Measurements from ENCODE around the gene ZBTB7C. TPM values are rescaled to one million over a fixed set of nuclear protein-coding genes. Genes with fewer than 3 reads are reported as not detected.
A peak's percentile ranks its signal among the peaks of the same experiment; 100 is the strongest.

ZBTB7C gene
- total RNA-seq, 2 experiments from 2014 or later: not detected

DNA sequence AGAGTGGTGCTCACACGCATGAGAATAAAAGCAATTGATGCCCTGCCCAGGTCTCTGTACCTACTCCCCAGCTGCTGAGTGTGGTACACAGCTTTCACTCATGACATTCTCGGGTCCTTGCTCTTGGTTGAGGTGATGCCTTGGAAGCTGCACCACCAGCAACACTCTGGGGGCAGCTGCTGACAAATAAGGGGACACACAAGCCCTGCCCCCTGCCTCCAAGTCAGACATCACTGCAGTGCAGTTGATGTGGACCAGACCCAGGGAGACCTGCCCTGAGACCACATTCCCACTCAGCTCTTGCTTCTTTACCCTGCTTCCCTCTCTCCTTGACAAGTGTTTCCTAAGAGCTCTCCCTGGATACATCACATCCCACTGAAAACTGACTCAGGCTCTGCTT lies 225.6 kb downstream of the ZBTB7C start:
- Mint-ChIP-seq H3K36me3 (ENCODE audit: low read depth) (no peaks in the 10 kb centered on the region), H3K4me3 (no peak overlapping the region), H3K27ac (no peak overlapping the region), H3K27me3 (peaks cover 10% of the 10 kb centered on the region), H3K9me3 (ENCODE audit: low read depth) (no peaks in the 10 kb centered on the region), H3K4me1 (no peaks in the 10 kb centered on the region)
- DNase-seq (no peak), ATAC-seq (no peak)
- POLR2A ChIA-PET: no interaction called here
- intact Hi-C loops (cut with DNase I, micrococcal nuclease): no loop called here
- CTCF ChIA-PET: no interaction called here

DNA sequence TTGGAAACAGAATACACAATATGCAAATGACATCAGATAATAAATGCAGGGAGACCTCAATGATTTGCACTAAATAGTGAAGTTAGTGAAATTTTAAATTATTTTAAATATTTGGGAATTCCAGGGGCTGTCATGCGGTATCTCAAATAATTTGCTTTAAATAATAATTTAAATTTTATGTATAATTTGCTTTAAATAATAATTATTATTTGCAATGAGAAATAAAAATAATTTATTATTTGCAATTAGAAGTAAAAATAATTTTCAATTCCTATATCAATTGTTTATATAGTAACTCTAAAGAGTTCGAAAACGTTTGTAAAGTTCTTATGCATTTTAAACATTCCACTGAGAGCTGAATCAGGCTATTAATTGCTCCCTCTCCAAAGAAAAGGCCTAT lies 226.4 kb downstream of the ZBTB7C start:
- H3K4me3 Mint-ChIP-seq: no peak overlapping the region
- POLR2A ChIA-PET: no interaction called here
- no peak overlapping the region for H3K27ac Mint-ChIP-seq
- H3K9me3 Mint-ChIP-seq (ENCODE audit: low read depth): no peaks in the 10 kb centered on the region
- no peak for ATAC-seq
- no peaks in the 10 kb centered on the region for H3K36me3 Mint-ChIP-seq (ENCODE audit: low read depth)
- peaks cover 8% of the 10 kb centered on the region for H3K27me3 Mint-ChIP-seq
- CTCF ChIA-PET: no interaction called here
- DNase-seq: no peak
- intact Hi-C loops (cut with DNase I, micrococcal nuclease): no loop called here
- H3K4me1 Mint-ChIP-seq: no peaks in the 10 kb centered on the region

DNA sequence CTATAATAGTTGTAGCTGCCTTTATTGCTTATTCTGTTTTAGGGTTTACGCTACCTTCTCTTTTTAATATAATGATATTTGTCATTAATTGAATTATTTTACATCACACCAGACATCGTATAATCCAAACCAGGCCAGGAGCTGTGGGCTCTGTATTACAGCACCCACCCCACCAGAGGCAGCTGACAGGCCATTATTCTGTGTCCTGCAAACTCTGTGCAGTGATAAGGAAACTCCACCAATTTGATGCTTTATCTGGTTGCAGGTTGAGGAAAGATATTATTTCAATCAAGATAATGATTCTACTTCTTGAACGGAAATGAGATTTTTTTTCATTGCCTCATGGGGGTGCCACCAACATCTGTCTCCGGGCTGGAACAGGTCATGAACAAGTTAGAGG lies 227.3 kb downstream of the ZBTB7C start:
- H3K36me3 Mint-ChIP-seq (ENCODE audit: low read depth): no peaks in the 10 kb centered on the region

DNA sequence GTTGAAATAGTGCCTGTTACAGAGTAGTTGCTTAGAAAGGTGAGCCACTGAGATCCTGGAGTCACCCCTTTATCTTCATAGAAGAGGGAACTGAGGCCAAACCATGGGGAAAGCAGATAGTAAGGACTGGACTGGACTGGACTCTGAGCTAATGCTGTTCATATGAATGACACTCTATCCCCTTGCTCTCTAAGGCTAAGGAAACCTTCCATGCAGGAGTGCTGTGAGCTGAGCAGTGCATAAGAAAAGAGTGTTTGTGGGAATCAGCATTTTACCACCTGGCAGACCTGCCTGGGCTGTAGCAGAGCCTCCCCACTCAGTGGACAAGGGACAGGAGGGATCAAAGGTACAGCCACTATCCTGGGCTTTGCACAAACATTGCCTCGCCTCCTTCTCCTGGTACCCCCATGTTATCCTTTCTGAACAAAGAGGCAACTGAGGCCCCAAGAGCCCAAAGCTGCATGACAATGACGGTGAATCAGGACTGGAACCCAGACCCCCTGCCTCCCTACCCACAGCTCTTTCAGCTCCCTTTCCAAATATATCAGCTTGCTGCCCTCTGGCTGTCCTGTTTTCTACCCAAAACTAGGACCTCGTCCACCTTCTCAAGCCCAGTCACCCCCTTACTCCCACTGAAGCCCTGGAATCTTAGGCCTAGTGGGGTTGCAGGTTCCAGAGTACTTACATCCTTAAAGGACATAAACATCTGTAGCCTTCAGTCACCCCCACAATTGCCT lies 227.9 kb downstream of the ZBTB7C start:
- POLR2A ChIA-PET: no interaction called here
- no peak for ATAC-seq
- CTCF ChIA-PET: interaction anchor here (1.2 kb wide), 1 partner anchor 184 kb away, joined by 4 read pairs; no protein-coding TSS in a partner anchor

More for the DNA sequence above, 227.3 kb downstream of the ZBTB7C start:
- H3K4me1 Mint-ChIP-seq: no peaks in the 10 kb centered on the region
- peaks cover 6% of the 10 kb centered on the region for H3K27me3 Mint-ChIP-seq
- H3K9me3 Mint-ChIP-seq (ENCODE audit: low read depth): no peaks in the 10 kb centered on the region
- ATAC-seq (no peak), DNase-seq (no peak)
- intact Hi-C loops (cut with DNase I, micrococcal nuclease): no loop called here
- ChIA-PET POLR2A (no interaction called here), CTCF (interaction anchor here (0.6 to 1.2 kb wide), 2 partner anchors 11 to 184 kb away, joined by 3 to 4 read pairs; no protein-coding TSS in a partner anchor)
- H3K27ac Mint-ChIP-seq: no peak overlapping the region
- H3K4me3 Mint-ChIP-seq: no peak overlapping the region

DNA sequence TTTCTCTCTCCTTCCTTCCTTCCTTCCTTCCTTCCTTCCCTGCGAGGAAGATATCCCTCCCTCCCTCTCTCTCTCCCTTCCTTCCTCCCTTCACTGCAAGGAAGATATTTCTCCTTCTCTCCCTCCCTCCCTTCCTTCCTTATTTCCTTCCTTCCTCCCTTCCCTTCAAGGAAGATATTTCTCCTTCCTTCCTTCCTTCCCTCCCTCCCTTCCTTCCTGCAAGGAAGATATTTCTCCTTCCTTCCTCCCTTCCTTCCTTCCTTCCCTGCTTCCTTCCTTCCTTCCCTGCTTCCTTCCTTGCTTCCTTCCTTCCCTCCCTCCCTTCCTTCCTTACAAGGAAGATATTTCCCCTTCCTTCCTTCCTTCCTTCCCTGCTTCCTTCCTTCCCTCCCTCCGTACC lies 229.5 kb downstream of the ZBTB7C start:
- H3K36me3 Mint-ChIP-seq (ENCODE audit: low read depth): no peaks in the 10 kb centered on the region
- ChIA-PET POLR2A (no interaction called here), CTCF (no interaction called here)
- intact Hi-C loops (cut with DNase I, micrococcal nuclease): no loop called here
- no peak for DNase-seq
- peaks cover 6% of the 10 kb centered on the region for H3K27me3 Mint-ChIP-seq
- ATAC-seq: no peak
- no peak overlapping the region for H3K4me3 Mint-ChIP-seq
- H3K27ac Mint-ChIP-seq: no peak overlapping the region
- no peaks in the 10 kb centered on the region for H3K9me3 Mint-ChIP-seq (ENCODE audit: low read depth)
- H3K4me1 Mint-ChIP-seq: no peaks in the 10 kb centered on the region

More for the DNA sequence above, 227.9 kb downstream of the ZBTB7C start:
- intact Hi-C loops (cut with DNase I, micrococcal nuclease): no loop called here
- Mint-ChIP-seq H3K36me3 (ENCODE audit: low read depth) (no peaks in the 10 kb centered on the region), H3K9me3 (ENCODE audit: low read depth) (no peaks in the 10 kb centered on the region), H3K27me3 (peaks cover 6% of the 10 kb centered on the region), H3K4me1 (no peaks in the 10 kb centered on the region), H3K4me3 (no peak overlapping the region), H3K27ac (no peak overlapping the region)
- DNase-seq: no peak

DNA sequence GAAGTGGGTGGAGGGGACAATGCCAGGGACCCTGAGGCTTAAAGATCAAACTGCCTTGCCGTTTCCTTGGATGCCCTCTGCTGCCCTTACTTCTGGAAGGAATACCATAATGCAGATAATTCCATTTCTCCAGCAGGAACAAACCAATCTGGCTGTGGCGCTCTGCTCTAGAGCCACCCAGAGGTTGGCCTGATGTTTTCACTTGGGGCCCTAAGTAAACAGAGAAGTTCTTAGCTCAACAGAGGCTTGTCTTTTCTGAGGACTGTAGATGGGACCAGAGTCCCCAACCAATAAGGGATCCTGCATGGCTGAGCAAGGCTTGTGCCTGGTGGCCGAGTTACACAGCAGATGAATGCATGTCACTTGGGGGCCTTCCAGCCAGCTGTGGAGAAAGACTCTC lies 230.2 kb downstream of the ZBTB7C start:
- intact Hi-C loops (cut with DNase I, micrococcal nuclease): no loop called here
- no peaks in the 10 kb centered on the region for H3K9me3 Mint-ChIP-seq (ENCODE audit: low read depth)
- H3K27ac Mint-ChIP-seq: no peak overlapping the region
- H3K36me3 Mint-ChIP-seq (ENCODE audit: low read depth): no peaks in the 10 kb centered on the region
- ChIA-PET POLR2A (no interaction called here), CTCF (no interaction called here)
- peaks cover 7% of the 10 kb centered on the region for H3K27me3 Mint-ChIP-seq
- ATAC-seq (no peak), DNase-seq (no peak)
- H3K4me1 Mint-ChIP-seq: no peaks in the 10 kb centered on the region
- no peak overlapping the region for H3K4me3 Mint-ChIP-seq

DNA sequence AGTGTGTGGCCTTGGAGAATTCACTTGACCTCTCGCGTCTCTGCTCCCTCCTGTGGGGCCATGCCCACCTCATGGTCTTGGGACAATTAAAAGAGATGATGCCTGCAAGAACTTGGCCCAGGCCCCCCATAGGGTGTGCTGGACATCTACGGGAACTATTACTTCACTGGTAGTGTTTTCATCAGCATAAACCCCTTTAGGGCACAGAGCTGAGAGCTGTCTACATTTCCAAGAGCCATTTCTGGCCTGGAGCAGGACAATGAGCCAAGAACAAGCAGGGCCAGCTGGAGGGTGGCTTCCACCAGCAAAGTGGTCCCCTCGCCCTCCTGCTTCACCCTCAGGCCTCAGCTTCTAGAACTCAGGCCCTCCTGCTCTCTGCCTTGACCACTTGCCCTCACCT lies 232.3 kb downstream of the ZBTB7C start:
- Mint-ChIP-seq H3K4me3 (no peak overlapping the region), H3K9me3 (ENCODE audit: low read depth) (no peaks in the 10 kb centered on the region), H3K27me3 (peaks cover 6% of the 10 kb centered on the region), H3K4me1 (no peaks in the 10 kb centered on the region), H3K36me3 (ENCODE audit: low read depth) (no peaks in the 10 kb centered on the region), H3K27ac (no peak overlapping the region)
- no peak for DNase-seq
- ChIA-PET POLR2A (no interaction called here), CTCF (no interaction called here)
- intact Hi-C loops (cut with DNase I, micrococcal nuclease): no loop called here
- ATAC-seq: no peak

DNA sequence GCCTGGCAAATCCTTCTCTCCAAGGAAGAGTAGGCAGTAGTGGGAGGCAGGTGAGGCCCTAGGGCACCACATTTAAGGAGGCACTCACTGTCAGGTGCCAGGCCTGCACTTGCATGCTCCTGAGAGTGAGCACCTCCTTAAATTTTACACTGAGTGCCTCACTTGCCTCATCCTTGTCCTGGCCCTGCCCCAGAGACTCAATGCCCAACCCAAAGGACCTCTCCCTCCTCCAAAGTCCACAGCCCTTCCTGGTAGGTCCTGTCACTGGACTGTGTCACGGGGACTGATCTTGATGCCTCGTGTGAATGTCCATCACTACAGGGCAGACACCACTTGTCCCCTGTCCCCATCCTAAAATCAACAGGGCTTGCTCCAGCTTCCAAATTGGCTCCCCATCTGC lies 235.6 kb downstream of the ZBTB7C start:
- DNase-seq (no peak), ATAC-seq (no peak)
- POLR2A ChIA-PET: no interaction called here
- CTCF ChIA-PET: no interaction called here
- Mint-ChIP-seq H3K9me3 (ENCODE audit: low read depth) (no peaks in the 10 kb centered on the region), H3K27ac (no peak overlapping the region), H3K27me3 (peaks cover 7% of the 10 kb centered on the region), H3K4me1 (no peaks in the 10 kb centered on the region), H3K36me3 (ENCODE audit: low read depth) (no peaks in the 10 kb centered on the region), H3K4me3 (no peak overlapping the region)
- intact Hi-C loops (cut with DNase I, micrococcal nuclease): no loop called here

DNA sequence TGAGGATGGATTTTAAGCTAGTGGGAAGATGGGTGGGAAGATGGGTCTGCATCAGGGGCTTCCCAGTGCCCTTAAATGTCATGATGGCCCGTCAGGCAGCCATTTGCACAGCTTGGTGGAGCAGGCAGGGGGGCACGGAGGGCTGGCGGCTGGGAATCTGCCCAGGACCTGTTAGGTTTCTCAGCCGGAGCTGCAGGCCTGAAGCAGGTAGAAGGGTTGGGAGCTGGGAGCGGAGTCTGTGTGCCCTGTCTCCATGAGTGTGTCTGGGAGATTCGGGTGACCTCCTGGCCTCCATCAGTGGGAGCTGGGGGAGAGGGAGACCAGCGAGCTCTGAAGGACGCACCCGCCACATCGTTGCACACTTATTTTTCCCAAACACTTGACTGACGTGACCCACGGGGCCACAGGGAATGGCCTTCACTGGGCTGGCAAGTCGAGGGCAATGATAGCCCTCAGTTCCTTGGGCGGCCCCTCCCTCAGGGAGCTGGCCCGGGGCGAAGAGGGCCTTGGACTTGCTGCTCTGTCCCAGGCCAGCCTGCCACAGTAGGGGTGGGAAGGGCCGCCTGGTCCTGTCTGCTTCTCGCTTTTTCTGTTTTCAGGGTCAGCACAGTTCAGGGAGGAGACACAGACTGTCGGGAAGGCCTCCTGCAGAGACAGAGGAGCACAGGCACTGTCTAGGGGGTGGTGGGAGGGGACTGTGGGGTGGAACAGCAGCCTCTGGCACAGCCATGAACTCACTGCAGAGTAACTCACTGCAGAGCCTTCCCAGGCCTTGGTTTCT lies 236.8 kb downstream of the ZBTB7C start:
- Mint-ChIP-seq H3K9me3 (ENCODE audit: low read depth) (no peaks in the 10 kb centered on the region), H3K4me3 (no peak overlapping the region), H3K27ac (no peak overlapping the region), H3K4me1 (no peaks in the 10 kb centered on the region), H3K36me3 (ENCODE audit: low read depth) (no peaks in the 10 kb centered on the region), H3K27me3 (peaks cover 7% of the 10 kb centered on the region)
- ChIA-PET CTCF (no interaction called here), POLR2A (no interaction called here)
- intact Hi-C loops (cut with DNase I, micrococcal nuclease): no loop called here
- DNase-seq (no peak), ATAC-seq (no peak)

DNA sequence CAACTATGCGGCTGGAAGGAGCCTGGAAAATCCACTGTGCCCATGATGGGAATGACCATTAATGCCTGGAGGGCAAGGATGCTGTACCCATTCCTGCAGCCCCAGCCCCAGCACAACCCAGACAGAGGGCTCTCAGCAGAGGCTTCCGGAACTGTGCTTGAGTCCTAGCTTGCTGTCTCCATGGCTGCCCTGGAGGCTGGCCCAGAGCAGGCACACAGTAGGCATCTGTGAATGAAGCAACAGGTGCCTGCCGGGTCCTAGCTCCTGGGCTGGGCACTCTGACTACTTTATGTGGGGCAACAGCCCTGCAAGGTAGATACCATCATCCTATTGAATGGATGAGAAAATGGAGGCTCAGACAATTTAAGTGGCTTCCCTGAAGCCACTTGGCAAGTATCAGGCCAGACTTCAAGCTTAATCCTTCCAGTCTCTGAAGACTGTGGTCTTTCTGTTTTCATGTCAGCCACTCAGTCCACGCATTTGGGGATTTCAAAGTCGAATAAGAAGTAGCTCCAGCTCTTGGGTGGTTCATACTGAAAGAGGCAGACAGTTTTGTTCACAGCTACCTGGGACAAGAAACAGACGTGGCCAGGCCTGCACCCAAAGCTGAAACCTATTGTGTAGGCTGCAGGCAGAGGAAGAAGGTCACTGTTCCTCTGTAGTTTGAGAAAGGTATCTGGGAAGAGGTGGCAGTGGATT lies 237.5 kb downstream of the ZBTB7C start:
- Mint-ChIP-seq H3K4me1 (peaks cover 5% of the 10 kb centered on the region), H3K36me3 (ENCODE audit: low read depth) (no peaks in the 10 kb centered on the region), H3K4me3 (no peak overlapping the region), H3K9me3 (ENCODE audit: low read depth) (no peaks in the 10 kb centered on the region), H3K27me3 (peaks cover 7% of the 10 kb centered on the region), H3K27ac (no peak overlapping the region)
- CTCF ChIA-PET: no interaction called here
- POLR2A ChIA-PET: no interaction called here
- ATAC-seq (peak; percentile 26), DNase-seq (no peak)
- intact Hi-C loops (cut with DNase I, micrococcal nuclease): no loop called here

DNA sequence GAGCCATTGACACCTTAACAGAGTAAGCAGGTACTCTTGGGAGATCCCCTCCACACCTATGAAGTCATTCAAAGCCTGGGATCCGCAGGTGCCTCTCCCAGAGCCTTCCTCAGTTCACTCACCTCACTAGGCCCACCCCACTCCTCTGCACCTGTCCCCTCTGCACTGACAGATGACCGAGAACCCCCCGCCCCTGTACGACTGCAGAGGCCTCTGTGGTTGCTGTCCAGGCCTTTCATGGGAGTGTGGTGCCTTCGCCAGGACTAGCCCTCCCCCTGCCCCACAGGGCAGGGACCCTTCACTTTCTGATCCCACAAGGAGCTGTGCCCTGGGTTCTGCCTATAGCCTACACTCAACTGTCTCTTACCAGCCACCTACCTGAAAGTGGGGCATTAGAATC lies 238.5 kb downstream of the ZBTB7C start:
- Mint-ChIP-seq H3K4me1 (peaks cover 5% of the 10 kb centered on the region), H3K9me3 (ENCODE audit: low read depth) (no peaks in the 10 kb centered on the region), H3K27ac (no peak overlapping the region), H3K27me3 (peaks cover 7% of the 10 kb centered on the region), H3K36me3 (ENCODE audit: low read depth) (no peaks in the 10 kb centered on the region), H3K4me3 (no peak overlapping the region)
- ChIA-PET CTCF (interaction anchor here (0.6 kb wide), 1 partner anchor 12 kb away, joined by 3 read pairs; no protein-coding TSS in a partner anchor), POLR2A (no interaction called here)
- intact Hi-C loops (cut with DNase I, micrococcal nuclease): no loop called here
- DNase-seq: no peak
- ATAC-seq: no peak

DNA sequence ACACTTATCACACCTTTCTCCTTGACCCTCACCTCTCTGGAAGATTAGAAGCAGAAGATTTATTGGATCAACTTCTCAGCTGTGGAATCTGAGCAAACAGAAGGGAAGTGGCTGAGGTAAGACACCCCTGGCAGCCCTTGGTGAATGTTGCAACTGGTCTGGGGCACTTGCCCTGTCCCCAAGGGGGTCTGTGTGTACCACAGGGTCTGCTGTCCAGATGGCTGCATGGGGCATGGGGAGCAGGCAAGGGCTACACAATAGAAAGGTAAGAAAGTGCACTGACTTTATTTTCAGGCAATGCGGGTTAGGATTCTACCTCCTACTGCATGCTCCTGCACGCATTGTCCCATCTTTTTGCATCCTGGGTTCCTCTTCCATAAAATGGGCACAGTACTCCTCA lies 240.3 kb downstream of the ZBTB7C start:
- DNase-seq (no peak), ATAC-seq (no peak)
- Mint-ChIP-seq H3K4me1 (peaks cover 5% of the 10 kb centered on the region), H3K27me3 (peaks cover 2% of the 10 kb centered on the region), H3K9me3 (ENCODE audit: low read depth) (no peaks in the 10 kb centered on the region), H3K4me3 (no peak overlapping the region), H3K36me3 (ENCODE audit: low read depth) (no peaks in the 10 kb centered on the region), H3K27ac (no peak overlapping the region)
- CTCF ChIA-PET: no interaction called here
- POLR2A ChIA-PET: no interaction called here
- intact Hi-C loops (cut with DNase I, micrococcal nuclease): no loop called here

All from activated CD4-positive, alpha-beta T cell treated with anti-CD3 and anti-CD28 coated beads for 36 hours (primary cell).